ENCODE results near the gene CDK2.
"Not testable (repeated sequence)": the region's sequence is repeated elsewhere in the genome, so short reads cannot be mapped to it uniquely, and the experiment has no call there.

CDK2 gene

DNA sequence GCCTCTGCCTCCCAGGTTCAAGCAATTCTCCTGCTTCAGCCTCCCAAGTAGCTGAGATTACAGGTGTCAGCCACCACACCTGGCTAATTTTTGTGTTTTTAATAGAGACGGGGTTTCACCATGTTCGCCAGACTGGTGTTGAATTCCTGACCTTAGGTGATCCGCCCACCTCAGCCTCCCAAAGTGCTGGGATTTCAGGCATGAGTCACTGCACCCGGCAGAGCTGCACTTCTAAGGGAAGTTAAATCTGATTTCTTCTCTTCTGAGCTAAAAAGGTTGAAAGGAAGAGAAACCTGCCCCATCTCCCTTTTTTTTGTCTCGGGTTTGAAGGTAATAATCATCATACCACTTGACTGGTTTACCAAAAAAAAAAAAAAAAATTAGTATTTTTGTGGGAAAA is 15.3 kb downstream of the CDK2 start:
- H3K79me1 ChIP-seq (ENCODE audit: low read depth, low read length); H3K4ac ChIP-seq (ENCODE audit: low read length); H3K23ac ChIP-seq (ENCODE audit: low read depth, low read length, poor library complexity); H2BK15ac ChIP-seq (ENCODE audit: low read length); H4K91ac ChIP-seq (ENCODE audit: low read depth, low read length, poor library complexity); H3K4me1 ChIP-seq (ENCODE audit: control insufficient read depth in 2 of 2, insufficient read depth in 1 of 2, low read depth in 1 of 2, low read length in 2 of 2); H3K27ac ChIP-seq (replicated peaks; ENCODE audit: low read length); DNase-seq (ENCODE audit: low spot score); H3K14ac ChIP-seq (ENCODE audit: low read length); H4K8ac ChIP-seq (ENCODE audit: low read depth, low read length); H3K4me3 ChIP-seq (ENCODE audit: low read length in 2 of 2); H2BK12ac ChIP-seq (ENCODE audit: low read length); H2AFZ ChIP-seq (ENCODE audit: low read length); H3K9me3 ChIP-seq (replicated peaks in 1 of 2; ENCODE audit: control insufficient read depth in 2 of 2, insufficient read depth in 1 of 2, low read depth in 1 of 2, low read length in 2 of 2); H2BK5ac ChIP-seq (ENCODE audit: low read length); H3K18ac ChIP-seq (ENCODE audit: low read length); H3K27me3 ChIP-seq (ENCODE audit: control insufficient read depth in 3 of 3, insufficient read depth in 3 of 3, low read depth in 1 of 3, low read length in 3 of 3); H2BK120ac ChIP-seq (ENCODE audit: low read depth, low read length); H3K9ac ChIP-seq (ENCODE audit: low read depth, low read length, poor library complexity); H3K4me2 ChIP-seq (ENCODE audit: insufficient read depth, low read length, poor library complexity, severe bottlenecking); H2AK5ac ChIP-seq (ENCODE audit: low read depth, low read length): not testable (repeated sequence)
- H3K36me3 ChIP-seq (replicated peaks in 1 of 2; ENCODE audit: control insufficient read depth in 2 of 2, insufficient read depth in 2 of 2, low read length in 2 of 2): peaks cover 14 to 89% of the 10 kb centered on the region in 2 donors
- no CpG with 5 or more reads among the region's 5 CpGs for WGBS, 2 donors (ENCODE audit: extremely low coverage in 2 of 2, insufficient read length in 2 of 2, insufficient replicate concordance in 1 of 2)

- no peak for DNase-seq (ENCODE audit: low spot score)
- Histone ChIP-seq H3K4me1 (ENCODE audit: control insufficient read depth in 2 of 2, insufficient read depth in 1 of 2, low read depth in 1 of 2, low read length in 2 of 2) (no peaks in the 10 kb centered on the region), H2BK5ac (ENCODE audit: low read length) (no peak overlapping the region), H3K27ac (replicated peaks; ENCODE audit: low read length) (no peak overlapping the region), H3K14ac (ENCODE audit: low read length) (no peak overlapping the region), H3K27me3 (ENCODE audit: control insufficient read depth in 3 of 3, insufficient read depth in 3 of 3, low read depth in 1 of 3, low read length in 3 of 3) (no peaks in the 10 kb centered on the region), H4K8ac (ENCODE audit: low read depth, low read length) (no peak overlapping the region), H3K79me1 (ENCODE audit: low read depth, low read length) (peaks cover 4% of the 10 kb centered on the region), H3K18ac (ENCODE audit: low read length) (no peak overlapping the region), H2BK15ac (ENCODE audit: low read length) (no peak overlapping the region), H3K23ac (ENCODE audit: low read depth, low read length, poor library complexity) (no peak overlapping the region), H3K9ac (ENCODE audit: low read depth, low read length, poor library complexity) (no peak overlapping the region), H2BK12ac (ENCODE audit: low read length) (no peak overlapping the region), H3K4ac (ENCODE audit: low read length) (no peak overlapping the region), H4K91ac (ENCODE audit: low read depth, low read length, poor library complexity) (no peak overlapping the region), H2AFZ (ENCODE audit: low read length) (no peak overlapping the region), H3K36me3 (replicated peaks in 1 of 2; ENCODE audit: control insufficient read depth in 2 of 2, insufficient read depth in 2 of 2, low read length in 2 of 2) (peaks cover 16 to 89% of the 10 kb centered on the region in 2 donors), H3K9me3 (replicated peaks in 1 of 2; ENCODE audit: control insufficient read depth in 2 of 2, insufficient read depth in 1 of 2, low read depth in 1 of 2, low read length in 2 of 2) (no peaks in the 10 kb centered on the region), H3K4me2 (ENCODE audit: insufficient read depth, low read length, poor library complexity, severe bottlenecking) (no peak overlapping the region), H2AK5ac (ENCODE audit: low read depth, low read length) (no peak overlapping the region), H2BK120ac (ENCODE audit: low read depth, low read length) (no peak overlapping the region), H3K4me3 (ENCODE audit: low read length in 2 of 2) (no peak overlapping the region)
- no CpG with 5 or more reads among the region's 3 CpGs for WGBS, 2 donors (ENCODE audit: extremely low coverage in 2 of 2, insufficient read length in 2 of 2, insufficient replicate concordance in 1 of 2)
Observed at GRCh38 chr12:55982319-55982936, 15.8 kb downstream of the CDK2 start.

- no CpG with 5 or more reads among the region's 4 CpGs for WGBS, 2 donors (ENCODE audit: extremely low coverage in 2 of 2, insufficient read length in 2 of 2, insufficient replicate concordance in 1 of 2)
- no peak overlapping the region for H4K91ac ChIP-seq (ENCODE audit: low read depth, low read length, poor library complexity)
- H3K14ac ChIP-seq (ENCODE audit: low read length): no peak overlapping the region
- H2AFZ ChIP-seq (ENCODE audit: low read length): no peak overlapping the region
- H3K79me1 ChIP-seq (ENCODE audit: low read depth, low read length): peaks cover 2% of the 10 kb centered on the region
- H3K9me3 ChIP-seq (replicated peaks in 1 of 2; ENCODE audit: control insufficient read depth in 2 of 2, insufficient read depth in 1 of 2, low read depth in 1 of 2, low read length in 2 of 2): no peaks in the 10 kb centered on the region
- DNase-seq (ENCODE audit: low spot score): no peak
- H3K4me1 ChIP-seq (ENCODE audit: control insufficient read depth in 2 of 2, insufficient read depth in 1 of 2, low read depth in 1 of 2, low read length in 2 of 2): no peaks in the 10 kb centered on the region
- peaks cover 15 to 91% of the 10 kb centered on the region in 2 donors for H3K36me3 ChIP-seq (replicated peaks in 1 of 2; ENCODE audit: control insufficient read depth in 2 of 2, insufficient read depth in 2 of 2, low read length in 2 of 2)
- H4K8ac ChIP-seq (ENCODE audit: low read depth, low read length): no peak overlapping the region
- no peak overlapping the region for H2BK120ac ChIP-seq (ENCODE audit: low read depth, low read length)
- no peak overlapping the region for H3K18ac ChIP-seq (ENCODE audit: low read length)
- no peak overlapping the region for H2BK12ac ChIP-seq (ENCODE audit: low read length)
- no peak overlapping the region for H2BK5ac ChIP-seq (ENCODE audit: low read length)
- H3K9ac ChIP-seq (ENCODE audit: low read depth, low read length, poor library complexity): no peak overlapping the region
- H2AK5ac ChIP-seq (ENCODE audit: low read depth, low read length): no peak overlapping the region
- H3K27me3 ChIP-seq (ENCODE audit: control insufficient read depth in 3 of 3, insufficient read depth in 3 of 3, low read depth in 1 of 3, low read length in 3 of 3): no peaks in the 10 kb centered on the region
- no peak overlapping the region for H3K4me2 ChIP-seq (ENCODE audit: insufficient read depth, low read length, poor library complexity, severe bottlenecking)
- no peak overlapping the region for H3K4me3 ChIP-seq (ENCODE audit: low read length in 2 of 2)
- no peak overlapping the region for H3K4ac ChIP-seq (ENCODE audit: low read length)
- H2BK15ac ChIP-seq (ENCODE audit: low read length): no peak overlapping the region
- H3K27ac ChIP-seq (replicated peaks; ENCODE audit: low read length): no peak overlapping the region
- H3K23ac ChIP-seq (ENCODE audit: low read depth, low read length, poor library complexity): no peak overlapping the region
Observed at GRCh38 chr12:55983232-55983842, 16.7 kb downstream of the CDK2 start.

DNA sequence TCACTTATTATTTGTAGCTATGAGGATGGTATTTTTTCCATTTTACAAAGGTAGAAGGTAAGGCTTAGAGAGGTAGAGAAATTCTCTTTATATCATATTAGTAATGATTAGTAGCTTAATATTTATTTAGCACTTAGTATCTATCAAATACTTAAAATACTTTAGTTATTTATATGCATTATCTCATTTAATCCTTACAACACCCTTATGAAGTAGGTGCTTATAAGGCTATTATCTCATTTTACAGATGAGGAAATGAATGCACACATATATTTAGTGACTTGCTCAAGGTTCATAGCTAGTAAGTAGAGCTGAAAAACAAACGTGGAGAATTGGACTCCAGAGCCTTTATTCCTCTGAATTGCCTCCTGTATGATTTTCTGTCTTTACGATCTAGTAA is 18.2 kb downstream of the CDK2 start:
- Histone ChIP-seq H2AFZ (ENCODE audit: low read length) (no peak overlapping the region), H4K91ac (ENCODE audit: low read depth, low read length, poor library complexity) (no peak overlapping the region), H2BK15ac (ENCODE audit: low read length) (no peak overlapping the region), H2BK5ac (ENCODE audit: low read length) (no peak overlapping the region), H3K36me3 (replicated peaks in 1 of 2; ENCODE audit: control insufficient read depth in 2 of 2, insufficient read depth in 2 of 2, low read length in 2 of 2) (peaks cover 19 to 92% of the 10 kb centered on the region in 2 donors), H3K14ac (ENCODE audit: low read length) (no peak overlapping the region), H3K79me1 (ENCODE audit: low read depth, low read length) (peaks cover 2% of the 10 kb centered on the region), H3K27me3 (ENCODE audit: control insufficient read depth in 3 of 3, insufficient read depth in 3 of 3, low read depth in 1 of 3, low read length in 3 of 3) (no peaks in the 10 kb centered on the region), H3K9ac (ENCODE audit: low read depth, low read length, poor library complexity) (no peak overlapping the region), H3K4me1 (ENCODE audit: control insufficient read depth in 2 of 2, insufficient read depth in 1 of 2, low read depth in 1 of 2, low read length in 2 of 2) (no peaks in the 10 kb centered on the region), H2BK120ac (ENCODE audit: low read depth, low read length) (no peak overlapping the region), H3K4me2 (ENCODE audit: insufficient read depth, low read length, poor library complexity, severe bottlenecking) (no peak overlapping the region), H3K9me3 (replicated peaks in 1 of 2; ENCODE audit: control insufficient read depth in 2 of 2, insufficient read depth in 1 of 2, low read depth in 1 of 2, low read length in 2 of 2) (no peaks in the 10 kb centered on the region), H3K4me3 (ENCODE audit: low read length in 2 of 2) (no peak overlapping the region), H2AK5ac (ENCODE audit: low read depth, low read length) (no peak overlapping the region), H2BK12ac (ENCODE audit: low read length) (no peak overlapping the region), H3K27ac (replicated peaks; ENCODE audit: low read length) (no peak overlapping the region), H3K23ac (ENCODE audit: low read depth, low read length, poor library complexity) (no peak overlapping the region), H3K4ac (ENCODE audit: low read length) (no peak overlapping the region), H3K18ac (ENCODE audit: low read length) (no peak overlapping the region), H4K8ac (ENCODE audit: low read depth, low read length) (no peak overlapping the region)
- DNase-seq (ENCODE audit: low spot score): no peak
- WGBS, 2 donors (ENCODE audit: extremely low coverage in 2 of 2, insufficient read length in 2 of 2, insufficient replicate concordance in 1 of 2): no CpG with 5 or more reads among the region's 2 CpGs

Data from neuronal stem cell (in vitro differentiated cells).